Fibroblast of mammary gland (primary cell): ENCODE data around the gene ARVCF.
A peak's percentile ranks its signal among the peaks of the same experiment; 100 is the strongest.

Experiments
- DNase-seq: peaks from one replicate; pipeline ENCODE4 v3.0.0-alpha.2; 2010; ENCODE audit warnings: low read depth
- H3K4me3 ChIP-seq: 2 replicates; pipeline ENCODE4 v1.5.1; 2011; ENCODE audit warnings: low read depth, mild to moderate bottlenecking, low read length, moderate library complexity; ENCODE audit not compliant: control insufficient read depth
- TF ChIP-seq, protein P1 (sequence below): conservative IDR thresholded peaks from 2 replicates; pipeline ENCODE4 v1.5.1; 2011; ENCODE audit warnings: low read depth, low read length, inconsistent platforms; ENCODE audit not compliant: control insufficient read depth, insufficient read depth

Gene ARVCF

GRCh38 chr22:20028855-20029549 is 12.4 kb upstream of the ARVCF start:
- TF ChIP-seq, protein P1, sequence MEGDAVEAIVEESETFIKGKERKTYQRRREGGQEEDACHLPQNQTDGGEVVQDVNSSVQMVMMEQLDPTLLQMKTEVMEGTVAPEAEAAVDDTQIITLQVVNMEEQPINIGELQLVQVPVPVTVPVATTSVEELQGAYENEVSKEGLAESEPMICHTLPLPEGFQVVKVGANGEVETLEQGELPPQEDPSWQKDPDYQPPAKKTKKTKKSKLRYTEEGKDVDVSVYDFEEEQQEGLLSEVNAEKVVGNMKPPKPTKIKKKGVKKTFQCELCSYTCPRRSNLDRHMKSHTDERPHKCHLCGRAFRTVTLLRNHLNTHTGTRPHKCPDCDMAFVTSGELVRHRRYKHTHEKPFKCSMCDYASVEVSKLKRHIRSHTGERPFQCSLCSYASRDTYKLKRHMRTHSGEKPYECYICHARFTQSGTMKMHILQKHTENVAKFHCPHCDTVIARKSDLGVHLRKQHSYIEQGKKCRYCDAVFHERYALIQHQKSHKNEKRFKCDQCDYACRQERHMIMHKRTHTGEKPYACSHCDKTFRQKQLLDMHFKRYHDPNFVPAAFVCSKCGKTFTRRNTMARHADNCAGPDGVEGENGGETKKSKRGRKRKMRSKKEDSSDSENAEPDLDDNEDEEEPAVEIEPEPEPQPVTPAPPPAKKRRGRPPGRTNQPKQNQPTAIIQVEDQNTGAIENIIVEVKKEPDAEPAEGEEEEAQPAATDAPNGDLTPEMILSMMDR, result no peak
- DNase-seq, result no peak
- H3K4me3 ChIP-seq, result no peak overlapping the region

DNA sequence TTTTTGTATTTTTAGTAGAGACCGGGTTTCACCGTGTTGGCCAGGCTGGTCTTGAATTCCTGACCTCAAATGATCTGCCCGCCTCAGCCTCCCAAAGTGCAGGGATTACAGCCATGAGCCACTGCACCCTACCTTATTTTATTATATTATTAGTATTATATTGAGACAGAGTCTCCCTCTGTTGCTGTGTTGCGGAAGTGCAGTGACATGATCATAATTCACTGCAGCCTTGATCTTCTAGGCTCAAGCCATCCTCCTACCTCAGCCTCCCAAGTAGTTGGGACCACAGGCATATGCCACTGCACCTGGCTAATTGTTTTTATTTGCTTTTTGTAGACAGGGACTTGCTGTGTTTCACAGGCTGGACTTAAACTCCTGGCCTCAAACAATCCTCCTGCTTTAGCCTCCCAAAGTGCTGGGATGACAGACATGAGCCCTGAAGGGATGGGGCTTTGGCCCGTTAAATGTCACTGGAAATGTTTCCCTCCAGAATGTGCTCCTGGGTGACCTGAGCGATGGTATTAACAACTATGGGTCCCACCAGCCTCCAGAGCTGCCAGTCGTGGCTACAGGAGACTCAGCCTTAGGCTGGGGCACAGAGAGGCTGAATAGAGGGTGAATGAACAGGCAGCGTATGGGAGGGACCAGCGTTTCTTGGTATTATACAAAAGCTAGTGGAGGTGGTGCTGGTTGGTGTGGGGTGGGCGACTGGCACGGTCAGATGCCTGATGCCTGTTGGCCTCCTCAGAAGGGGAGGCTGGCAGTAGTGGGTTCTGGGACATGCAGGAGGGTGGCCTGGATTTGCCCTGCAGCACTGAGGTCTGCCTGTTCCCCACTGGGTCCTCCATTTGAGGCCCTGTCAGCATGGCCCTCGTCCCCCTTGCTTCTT is 11.6 kb upstream of the ARVCF start:
- peak; percentile 28 for DNase-seq
- no peak overlapping the region for H3K4me3 ChIP-seq
- TF ChIP-seq, protein P1, result peak; percentile 41

DNA sequence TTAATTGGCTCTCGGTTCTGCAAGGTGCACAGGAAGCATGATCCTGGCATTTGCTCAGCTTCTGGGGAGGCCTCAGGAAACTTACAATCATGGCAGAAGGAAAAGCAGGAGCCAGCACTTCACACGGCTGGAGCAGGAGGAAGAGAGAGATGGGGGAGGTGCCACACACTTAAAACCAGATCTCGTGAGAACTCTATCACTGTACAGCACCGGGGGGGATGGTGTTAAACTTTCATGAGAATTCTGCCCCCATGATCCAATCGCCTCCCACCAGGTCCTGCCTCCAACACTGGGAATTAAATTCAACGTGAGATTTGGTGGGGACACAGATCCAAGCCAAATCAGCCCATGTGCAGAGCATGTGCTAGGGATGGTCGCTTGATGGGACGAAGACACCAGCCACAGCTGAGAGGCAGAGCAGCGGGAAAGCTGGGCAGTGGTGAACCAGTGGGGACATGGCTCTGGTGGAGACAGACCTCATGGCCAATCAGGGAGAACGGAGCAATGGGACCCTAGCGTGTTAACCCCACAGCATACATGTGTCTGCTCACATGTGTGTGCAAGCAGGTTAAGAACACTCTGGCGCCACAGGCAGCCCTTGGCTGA is 10.5 kb upstream of the ARVCF start:
- no peak overlapping the region for H3K4me3 ChIP-seq
- TF ChIP-seq, protein P1, result no peak
- DNase-seq, result no peak

- TF ChIP-seq, protein P1, result no peak
- no peak overlapping the region for H3K4me3 ChIP-seq
- no peak for DNase-seq
Measured at GRCh38 chr22:20026204-20026908, 9.7 kb upstream of the ARVCF start.

DNA sequence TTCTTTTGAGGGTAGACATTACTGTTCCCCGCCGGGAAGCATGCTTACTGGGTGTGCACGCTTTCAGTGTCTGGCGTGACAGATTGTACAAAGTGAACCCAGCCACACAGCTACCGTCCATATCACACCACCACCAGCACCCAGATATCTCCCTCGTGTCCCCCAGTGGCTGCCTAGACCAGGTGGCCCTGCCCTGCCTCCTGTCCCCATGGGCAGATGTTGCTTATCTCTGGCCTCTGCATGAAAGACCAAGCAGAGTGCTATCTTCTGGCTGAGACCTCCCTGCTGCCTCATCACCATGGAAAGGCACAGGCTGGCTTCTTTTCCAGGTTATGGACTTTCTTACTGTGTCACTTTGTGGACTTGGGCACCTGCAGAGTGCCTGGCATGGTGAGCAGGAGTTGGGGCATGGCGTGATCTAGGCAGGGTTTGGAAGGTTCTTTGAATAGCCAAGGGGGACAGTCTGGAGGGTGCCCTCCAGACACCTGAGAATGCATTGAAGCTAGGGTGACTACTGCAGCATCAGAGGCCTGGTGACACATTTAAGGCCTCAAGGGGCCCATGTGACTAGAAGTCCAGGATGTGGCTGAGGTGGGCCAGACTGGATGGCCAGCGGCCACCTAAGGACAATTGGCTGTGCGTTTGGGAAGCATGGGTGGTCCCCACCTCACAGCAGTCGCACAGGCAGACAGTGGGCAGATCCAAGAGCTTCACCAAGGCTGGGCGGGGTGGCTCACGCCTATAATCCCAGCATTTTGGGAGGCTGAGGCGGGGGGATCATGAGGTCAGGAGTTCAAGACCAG is 9.0 kb upstream of the ARVCF start:
- no peak overlapping the region for H3K4me3 ChIP-seq
- no peak for DNase-seq
- TF ChIP-seq, protein P1, result no peak
